ENCODE data around the gene CALHM1. TPM values are rescaled to one million over a fixed set of nuclear protein-coding genes. Genes with fewer than 3 reads are reported as not detected.
"Not testable (repeated sequence)": the region's sequence is repeated elsewhere in the genome, so short reads cannot be mapped to it uniquely, and the experiment has no call there.

Gene CALHM1
- polyA plus RNA-seq, 4 donors: 0.06 to 0.09 (median 0.07) TPM

DNA sequence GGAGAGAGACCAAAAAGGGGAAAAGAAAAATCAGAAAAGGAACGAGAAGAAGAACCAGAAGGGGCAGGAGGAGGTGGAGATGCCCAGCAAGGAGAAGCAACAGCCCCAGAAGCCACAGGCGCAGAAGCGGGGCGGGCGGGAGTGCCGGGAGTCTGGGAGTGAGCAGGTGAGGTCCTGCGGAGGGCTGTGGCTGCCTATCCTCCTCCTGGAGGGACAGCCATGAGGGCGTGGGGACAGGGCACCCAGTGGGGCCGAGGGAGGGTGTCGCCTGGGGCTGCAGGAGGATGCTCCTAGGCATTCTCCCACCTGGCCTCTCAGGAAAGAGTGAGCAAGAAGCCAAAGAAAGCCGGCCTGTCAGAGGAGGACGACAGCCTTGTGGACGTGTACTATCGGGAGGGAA is 18.3 kb downstream of the CALHM1 start:
- no peak for DNase-seq (ENCODE audit: low read depth in 4 of 4, low spot score in 3 of 4)

DNA sequence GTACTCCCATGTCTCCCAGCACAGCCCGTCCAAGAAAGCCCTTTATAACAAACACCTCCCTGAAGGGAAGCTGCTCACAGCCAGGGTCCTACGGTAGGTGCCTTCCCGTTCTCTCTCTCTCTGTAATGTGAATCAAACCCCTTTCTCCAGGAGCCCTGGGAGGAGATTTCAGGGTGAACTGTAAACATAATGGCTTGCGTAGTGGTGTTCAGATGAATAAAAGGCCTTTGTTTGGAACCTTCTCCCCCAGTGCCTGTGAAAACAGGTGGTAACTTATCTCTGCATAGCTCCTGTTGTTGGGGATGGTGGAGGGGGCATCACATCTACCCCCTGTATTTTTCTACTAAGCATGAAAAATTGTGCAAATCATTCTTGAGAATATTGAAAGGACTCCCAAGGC is 18.9 kb downstream of the CALHM1 start:
- DNase-seq (ENCODE audit: low read depth in 4 of 4, low spot score in 3 of 4): no peak

DNA sequence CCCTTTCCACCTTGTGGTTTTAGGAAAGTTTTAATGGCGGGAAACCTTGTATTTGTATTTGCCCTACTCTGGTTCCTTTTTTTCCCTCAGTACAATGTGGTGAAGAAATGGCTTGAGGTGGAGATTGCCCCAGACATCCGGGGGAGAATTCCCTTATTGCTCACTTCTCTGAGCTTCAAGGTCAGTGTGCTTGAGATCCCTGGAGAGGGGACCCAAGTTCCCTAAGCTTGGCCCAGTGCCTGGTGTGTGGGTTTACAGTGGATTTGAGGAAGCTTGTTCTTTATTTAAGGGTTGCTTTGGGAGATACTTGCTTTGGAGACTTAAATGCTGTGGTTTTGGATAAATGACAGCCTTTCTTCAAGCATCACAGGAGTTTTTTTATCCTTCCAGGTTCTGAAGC is 24.8 kb downstream of the CALHM1 start:
- no peak for DNase-seq (ENCODE audit: low read depth in 4 of 4, low spot score in 3 of 4)

DNA sequence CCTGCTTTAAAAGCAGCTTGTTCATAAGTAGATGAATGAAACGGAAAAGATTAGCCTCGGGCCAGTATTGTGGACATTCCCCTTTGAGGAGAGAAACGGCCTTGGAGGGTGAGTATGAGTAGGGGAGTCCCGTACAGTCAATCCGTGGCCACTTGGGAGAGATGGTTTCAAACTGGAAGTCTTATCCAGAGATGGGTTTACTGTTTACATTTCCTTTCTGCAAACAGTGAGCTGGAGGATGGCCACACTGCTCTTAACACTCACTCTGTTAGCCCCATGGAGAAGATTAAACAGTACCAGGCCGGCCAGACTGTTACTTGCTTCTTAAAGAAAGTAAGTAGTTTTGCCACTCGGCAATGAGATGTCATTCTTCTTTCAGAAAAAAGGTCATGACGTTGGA is 26.8 kb downstream of the CALHM1 start:
- no peak for DNase-seq (ENCODE audit: low read depth in 4 of 4, low spot score in 3 of 4)

DNA sequence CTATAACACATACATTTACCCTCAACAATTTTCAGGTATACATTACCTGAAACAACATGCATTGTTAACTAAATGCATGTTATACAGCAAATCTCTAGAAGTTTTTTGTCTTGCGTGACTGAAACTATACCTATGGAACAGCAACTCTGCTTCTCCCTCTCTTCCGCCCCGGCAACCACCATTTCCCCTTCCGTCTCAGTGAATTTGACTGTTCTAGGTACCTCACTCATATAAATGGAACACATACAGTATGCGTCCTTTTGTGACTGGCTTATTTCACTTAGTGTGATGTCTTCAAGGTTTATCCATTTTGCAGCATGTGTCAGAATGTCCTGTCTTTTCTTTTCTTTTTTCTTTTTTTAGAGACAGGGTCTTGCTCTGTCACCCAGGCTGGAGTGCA is 29.1 kb downstream of the CALHM1 start:
- DNase-seq (ENCODE audit: low read depth in 4 of 4, low spot score in 3 of 4): no peak

DNA sequence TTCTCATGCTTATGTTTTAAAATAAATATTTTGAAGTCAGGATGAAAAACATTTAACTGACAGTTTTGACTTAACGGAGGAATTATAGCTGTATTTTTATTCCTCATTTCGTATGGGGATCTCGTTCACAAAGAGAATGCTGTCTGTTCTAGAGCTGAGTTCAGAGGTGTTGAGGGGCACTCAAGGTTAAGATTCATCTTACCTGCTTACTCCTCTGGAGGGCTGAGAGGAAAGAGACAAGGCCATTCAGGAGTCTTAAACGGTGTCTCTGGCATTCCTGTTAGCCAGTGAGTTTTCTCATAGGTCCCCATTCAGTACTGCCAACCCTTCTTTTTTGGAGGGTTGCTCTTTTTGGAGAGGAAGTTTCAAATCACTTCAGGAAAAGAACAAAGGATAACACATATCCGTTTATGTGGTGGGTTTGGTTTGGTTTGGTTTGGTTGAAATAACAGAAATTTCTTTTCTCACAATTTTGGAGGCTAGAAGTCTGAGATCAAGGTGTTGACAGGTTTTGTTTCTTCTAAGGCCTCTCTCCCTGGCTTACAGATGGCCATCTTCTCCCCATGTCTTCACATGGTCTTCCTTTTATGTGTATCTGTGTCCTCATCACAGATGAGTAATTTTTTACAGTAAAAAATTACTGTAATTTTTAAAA is 29.6 kb downstream of the CALHM1 start:
- no peak for DNase-seq (ENCODE audit: low read depth in 4 of 4, low spot score in 3 of 4)

DNA sequence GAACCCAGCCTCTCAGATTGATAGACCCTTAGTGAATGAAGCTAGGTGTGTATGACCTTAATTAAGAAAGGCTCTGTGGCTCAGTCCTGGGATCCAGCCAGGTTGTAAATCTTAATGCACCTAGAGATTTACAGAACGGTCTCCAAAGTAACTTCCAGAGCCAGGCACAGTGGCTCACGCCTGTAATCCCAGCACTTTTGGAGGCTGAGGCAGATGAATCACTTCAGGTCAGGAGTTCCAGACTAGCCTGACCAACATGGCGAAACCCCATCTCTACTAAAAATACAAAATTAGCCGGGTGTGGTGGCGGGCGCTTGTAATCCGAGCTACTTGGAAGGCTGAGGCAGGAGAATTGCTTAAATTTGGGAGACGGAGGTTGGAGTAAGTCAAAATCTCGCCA is 30.8 kb downstream of the CALHM1 start:
- no peak for DNase-seq (ENCODE audit: low read depth in 4 of 4, low spot score in 3 of 4)

DNA sequence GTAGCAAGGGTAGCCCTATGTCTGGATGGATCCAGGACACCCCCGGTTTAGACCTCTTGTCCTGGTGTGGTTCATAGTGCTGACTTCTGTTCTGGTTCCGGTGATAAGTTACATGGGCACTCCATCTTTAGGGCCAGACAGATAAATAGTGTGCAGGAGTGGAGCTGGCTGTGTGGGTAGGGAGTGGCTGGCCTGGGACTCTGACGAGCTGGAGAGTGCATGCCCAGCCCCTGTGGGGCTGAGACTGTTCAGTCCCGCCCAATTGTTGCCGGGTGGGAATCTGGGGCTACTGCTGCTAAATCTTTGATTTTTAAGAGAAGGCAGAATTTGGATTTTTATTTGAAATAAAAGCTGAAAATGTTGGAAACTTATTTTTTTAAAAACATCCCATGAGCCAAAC is 35.0 kb downstream of the CALHM1 start:
- no peak for DNase-seq (ENCODE audit: low read depth in 4 of 4, low spot score in 3 of 4)

DNA sequence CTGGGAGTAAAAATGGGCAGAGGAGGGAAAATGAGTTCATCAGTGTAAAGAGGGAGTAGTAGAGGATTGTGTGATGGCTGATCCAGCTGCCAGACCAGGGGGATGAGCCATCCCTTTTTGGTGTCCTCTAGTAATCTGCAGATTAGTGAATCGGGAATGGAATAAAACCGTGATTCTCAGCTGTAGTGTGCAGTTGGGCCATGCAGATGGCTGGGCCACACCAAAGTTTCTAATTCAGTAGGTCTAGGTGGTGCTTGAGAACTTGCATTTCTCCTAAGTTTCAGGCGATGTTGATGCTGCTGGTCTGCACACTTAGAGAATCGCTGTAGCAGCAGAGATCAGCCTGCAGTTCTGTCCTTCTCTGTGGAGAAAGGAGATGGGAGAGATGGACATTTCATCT is 39.6 kb downstream of the CALHM1 start:
- no peak for DNase-seq (ENCODE audit: low read depth in 4 of 4, low spot score in 3 of 4)

DNA sequence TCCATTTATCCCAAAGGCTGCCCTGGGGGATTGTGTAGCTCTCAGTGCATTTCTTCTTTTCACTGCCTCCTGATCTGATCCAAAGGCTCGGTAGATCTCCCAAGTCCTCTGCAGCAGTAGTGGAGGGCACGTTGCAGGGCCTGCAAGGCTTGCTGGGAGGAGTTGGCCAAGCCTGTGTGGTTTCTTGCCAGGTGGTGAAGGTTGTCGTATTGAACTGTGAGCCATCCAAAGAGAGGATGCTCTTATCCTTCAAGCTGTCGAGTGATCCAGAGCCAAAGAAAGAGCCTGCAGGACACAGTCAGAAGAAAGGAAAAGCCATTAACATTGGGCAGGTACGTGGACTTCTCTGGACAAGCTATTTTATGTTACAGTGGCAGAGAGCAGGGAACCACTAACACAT is 41.1 kb downstream of the CALHM1 start:
- DNase-seq (ENCODE audit: low read depth in 4 of 4, low spot score in 3 of 4): no peak

DNA sequence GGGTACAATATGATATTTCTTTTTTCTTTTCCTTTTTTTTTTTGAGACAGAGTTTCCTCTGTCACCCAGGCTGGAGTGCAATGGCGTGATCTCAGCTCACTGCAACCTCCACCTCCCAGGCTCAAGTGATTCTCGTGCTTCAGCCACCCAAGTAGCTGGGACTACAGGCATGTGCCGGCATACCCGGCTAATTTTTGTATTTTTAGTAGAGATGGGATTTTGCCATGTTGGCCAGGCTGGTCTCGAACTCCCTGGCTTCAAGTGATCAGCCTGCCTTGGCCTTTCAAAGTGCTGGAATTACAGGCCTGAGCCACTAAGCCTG is 41.6 kb downstream of the CALHM1 start:
- not testable (repeated sequence) for DNase-seq (ENCODE audit: low read depth in 4 of 4, low spot score in 3 of 4)

DNA sequence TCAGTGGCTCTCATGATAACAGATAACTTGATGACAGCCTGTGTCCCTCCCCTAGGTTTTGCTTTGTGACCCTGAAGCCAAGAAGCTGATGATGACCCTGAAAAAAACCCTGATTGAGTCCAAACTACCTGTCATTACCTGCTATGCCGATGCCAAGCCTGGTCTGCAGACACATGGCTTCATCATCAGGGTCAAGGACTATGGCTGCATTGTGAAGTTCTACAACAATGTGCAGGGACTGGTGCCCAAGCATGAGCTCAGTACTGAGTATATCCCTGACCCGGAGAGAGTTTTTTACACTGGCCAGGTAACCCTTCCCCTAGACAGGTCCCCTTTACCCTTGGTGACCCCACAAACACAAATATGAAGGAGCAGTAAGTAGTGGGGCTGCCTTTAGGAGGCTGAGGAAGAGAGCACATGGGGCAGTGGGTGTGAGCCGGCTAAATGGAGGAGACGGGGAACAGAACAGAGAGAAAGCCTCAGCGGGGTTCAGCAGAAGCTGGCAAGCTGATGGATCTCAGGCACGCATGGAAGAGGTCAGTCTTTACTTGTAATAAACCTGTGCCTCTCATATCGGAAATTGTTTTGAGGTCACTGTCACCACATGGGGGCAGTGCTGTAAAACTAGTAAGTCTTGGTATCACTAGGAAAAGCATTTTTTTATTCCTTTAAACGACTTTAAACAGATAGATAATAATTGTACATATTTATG is 42.1 kb downstream of the CALHM1 start:
- DNase-seq (ENCODE audit: low read depth in 4 of 4, low spot score in 3 of 4): peak; percentile 43 to 53 (median 49)

DNA sequence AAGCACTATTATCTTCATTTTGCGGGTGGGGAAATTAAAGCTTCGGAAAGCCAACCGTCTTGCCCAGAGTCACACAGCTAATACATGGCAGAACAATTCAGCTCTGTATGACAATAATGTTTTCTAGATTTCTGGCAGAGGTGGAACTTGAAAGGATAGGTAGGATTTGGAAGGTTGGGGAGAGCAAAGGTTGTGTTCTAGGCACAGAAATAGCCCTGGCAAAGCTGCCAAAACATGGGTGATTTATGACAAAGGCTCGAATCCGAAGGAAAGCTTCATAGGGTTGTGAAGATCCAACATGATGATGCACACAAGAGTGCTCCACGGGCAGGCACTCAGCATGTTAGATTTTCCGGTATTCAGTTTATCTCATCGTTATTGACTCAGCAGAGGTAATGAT is 43.1 kb downstream of the CALHM1 start:
- DNase-seq (ENCODE audit: low read depth in 4 of 4, low spot score in 3 of 4): no peak

DNA sequence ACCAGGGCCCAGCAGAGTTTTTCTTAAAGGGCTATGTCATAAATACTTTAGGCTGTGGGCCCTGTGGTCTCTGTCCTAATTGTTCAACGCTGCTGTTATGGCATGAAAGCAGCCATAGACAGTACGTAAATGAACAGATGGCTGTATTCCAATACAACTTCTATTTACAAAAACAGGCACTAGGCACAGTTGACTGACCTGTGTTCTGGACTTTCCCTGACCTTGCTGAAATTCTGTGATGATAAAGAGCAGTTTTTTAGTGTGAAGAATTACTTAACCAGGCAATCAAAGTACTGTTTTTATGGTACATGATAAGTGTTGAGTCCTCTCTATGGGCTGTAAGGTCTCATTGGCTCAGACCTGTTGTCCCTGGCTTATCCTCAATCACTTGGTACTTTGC is 45.1 kb downstream of the CALHM1 start:
- no peak for DNase-seq (ENCODE audit: low read depth in 4 of 4, low spot score in 3 of 4)

Other genes starting within 250 kb of the CALHM1 start
- gene RPEL1, start 213.0 kb downstream of the CALHM1 start, polyA plus RNA-seq (ENCODE audit: insufficient read length in 4 of 4): under 1 TPM; 0.11 to 0.21 (median 0.16) TPM
- 1 to 10 TPM in 2 of 4 donors, under 1 TPM in 2; 0.30 to 1.7 (median 0.92) TPM for gene INA, start 181.8 kb downstream of the CALHM1 start, polyA plus RNA-seq (ENCODE audit: insufficient read length in 4 of 4)
- gene PCGF6, start 107.8 kb downstream of the CALHM1 start, polyA plus RNA-seq (ENCODE audit: insufficient read length in 4 of 4): 10 to 100 TPM; 13.4 to 16.7 (median 15.1) TPM
- 1 to 10 TPM; 7.0 to 9.0 (median 8.4) TPM for gene TAF5, start 90.9 kb downstream of the CALHM1 start, polyA plus RNA-seq (ENCODE audit: insufficient read length in 4 of 4)
- gene ATP5MK, start 62.4 kb downstream of the CALHM1 start, polyA plus RNA-seq (ENCODE audit: insufficient read length in 4 of 4): 100 to 1,000 TPM; 223 to 267 (median 239) TPM
- gene PDCD11, start 62.3 kb downstream of the CALHM1 start, polyA plus RNA-seq (ENCODE audit: insufficient read length in 4 of 4): 10 to 100 TPM; 31.0 to 36.1 (median 34.8) TPM
- gene CALHM2, start 6.5 kb downstream of the CALHM1 start, polyA plus RNA-seq (ENCODE audit: insufficient read length in 4 of 4): 10 to 100 TPM; 12.5 to 15.0 (median 13.8) TPM
- gene CALHM3, start 20.3 kb upstream of the CALHM1 start, polyA plus RNA-seq (ENCODE audit: insufficient read length in 4 of 4): under 1 TPM in 2 of 4 donors, not detected in 2; 0.05 to 0.10 TPM
- 1 to 10 TPM; 1.2 to 1.7 (median 1.4) TPM for gene NEURL1, start 34.8 kb upstream of the CALHM1 start, polyA plus RNA-seq (ENCODE audit: insufficient read length in 4 of 4)